NCI-H1694 (cell line): ENCODE measurements around the gene GAB2.

Experiments
- DNase-seq: peaks from one replicate; lab custom pipeline; 2025; lab: John Stamatoyannopoulos, UW

Gene GAB2

DNA sequence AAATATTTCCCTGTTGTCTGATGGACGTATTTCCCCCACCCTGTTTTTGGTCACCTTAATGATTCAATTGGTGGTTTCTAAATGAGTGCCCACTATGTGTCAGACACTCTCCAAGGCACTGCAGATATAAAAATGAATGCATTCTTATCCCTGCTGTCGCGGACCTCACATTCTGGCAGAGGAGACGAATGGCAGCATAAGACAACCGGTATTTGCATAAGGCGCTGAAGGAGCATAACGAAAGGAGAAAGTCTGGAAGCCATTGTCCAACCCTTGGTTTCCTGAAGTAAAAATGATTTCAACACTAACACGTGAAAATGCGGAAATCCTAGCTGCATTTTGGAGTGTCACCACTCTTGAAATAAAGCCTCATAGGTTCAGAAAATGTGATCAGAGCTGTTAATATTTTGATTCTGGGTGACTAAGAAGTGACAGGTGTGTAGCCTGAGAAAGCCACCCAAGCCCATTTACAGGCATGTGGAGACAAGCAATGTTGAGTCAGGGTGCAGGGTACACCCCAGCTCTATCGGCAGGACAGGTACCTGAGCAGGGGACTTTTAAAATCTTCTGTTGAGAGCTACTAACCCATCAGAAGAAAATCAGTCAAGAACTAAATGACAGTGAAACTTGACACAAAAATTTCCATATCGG is 10.1 kb upstream of the GAB2 start:
- DNase-seq: no peak

- no peak for DNase-seq
These were observed 9.2 kb upstream of the GAB2 start for GRCh38 chr11:78426845-78427244.

DNA sequence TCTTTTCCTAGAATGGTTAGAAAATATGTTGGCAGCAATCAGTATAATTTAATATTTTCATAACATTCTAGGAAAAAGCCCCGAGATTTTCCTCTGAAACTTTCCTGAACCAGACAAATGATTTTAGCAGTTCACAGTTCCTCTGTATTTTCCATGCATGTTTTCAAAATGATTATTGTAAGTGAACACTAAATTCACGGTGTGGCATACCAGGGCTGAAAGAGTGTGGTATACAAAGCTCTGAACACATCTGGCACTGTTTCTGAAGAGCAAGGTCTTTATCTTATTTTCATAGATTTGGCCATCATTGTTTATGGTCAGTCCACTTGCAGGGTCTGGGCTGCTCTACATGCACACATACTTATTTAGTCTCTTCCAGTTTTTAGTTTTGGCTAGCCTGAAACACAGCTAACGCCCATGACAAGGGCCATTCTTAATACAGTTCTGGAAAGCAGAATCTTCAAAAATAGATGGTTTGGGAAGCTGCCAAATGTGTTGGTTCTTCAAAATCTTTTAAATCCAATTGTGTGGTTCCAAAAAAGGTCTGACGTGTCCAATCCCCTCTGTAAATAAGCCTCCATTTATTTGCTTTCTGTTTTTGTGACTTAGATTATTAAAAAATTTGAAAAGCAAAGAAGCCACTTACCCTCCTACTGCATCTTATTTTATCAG is 7.9 kb upstream of the GAB2 start:
- no peak for DNase-seq

DNA sequence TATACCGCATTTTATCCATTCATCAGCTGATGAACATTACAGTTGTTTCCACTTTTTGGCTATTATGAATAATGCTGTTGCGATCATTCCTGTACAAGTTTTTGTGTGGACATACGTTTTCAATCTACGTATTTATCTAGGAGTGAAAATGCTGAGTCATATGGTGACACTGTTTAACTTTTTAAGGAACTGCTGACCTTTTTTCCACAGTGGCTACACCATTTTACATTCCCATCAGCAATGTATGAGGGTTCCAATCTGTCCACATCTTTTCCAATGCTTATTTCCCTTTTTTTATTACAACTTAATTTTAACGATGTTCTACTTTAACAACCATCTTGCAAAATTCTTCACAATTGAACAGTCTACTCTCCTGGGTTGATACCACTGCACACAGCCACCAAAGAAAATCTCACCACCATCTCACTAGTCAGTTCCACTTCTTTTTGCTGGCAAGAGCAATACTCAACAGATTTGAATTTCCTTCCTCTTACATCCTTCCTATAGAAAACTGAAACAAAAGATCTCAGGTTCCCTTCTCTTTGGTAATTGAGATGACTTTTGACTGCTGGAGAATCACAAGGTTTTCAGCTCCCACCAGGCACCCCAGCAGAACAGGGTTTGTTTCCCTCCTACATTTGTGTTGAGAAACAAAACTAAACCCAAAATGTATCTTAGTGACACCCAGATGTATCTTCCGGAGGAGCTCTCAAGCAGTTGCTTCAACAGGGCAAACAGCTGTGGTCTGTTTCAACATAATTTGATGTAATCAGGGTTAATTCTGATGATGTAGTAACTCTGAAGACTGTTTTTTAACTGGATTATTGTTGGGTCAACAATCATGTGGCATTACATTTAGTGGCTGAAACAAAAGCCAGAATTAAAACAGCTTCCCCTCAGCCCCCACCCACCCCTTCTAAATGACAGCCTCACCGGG is 7.0 kb upstream of the GAB2 start:
- no peak for DNase-seq

GRCh38 chr11:78423241-78423640 is 5.6 kb upstream of the GAB2 start:
- DNase-seq: no peak

GRCh38 chr11:78420796-78421209 is 3.2 kb upstream of the GAB2 start:
- no peak for DNase-seq

GRCh38 chr11:78420255-78420764 is 2.7 kb upstream of the GAB2 start:
- DNase-seq: peak; percentile 15

DNA sequence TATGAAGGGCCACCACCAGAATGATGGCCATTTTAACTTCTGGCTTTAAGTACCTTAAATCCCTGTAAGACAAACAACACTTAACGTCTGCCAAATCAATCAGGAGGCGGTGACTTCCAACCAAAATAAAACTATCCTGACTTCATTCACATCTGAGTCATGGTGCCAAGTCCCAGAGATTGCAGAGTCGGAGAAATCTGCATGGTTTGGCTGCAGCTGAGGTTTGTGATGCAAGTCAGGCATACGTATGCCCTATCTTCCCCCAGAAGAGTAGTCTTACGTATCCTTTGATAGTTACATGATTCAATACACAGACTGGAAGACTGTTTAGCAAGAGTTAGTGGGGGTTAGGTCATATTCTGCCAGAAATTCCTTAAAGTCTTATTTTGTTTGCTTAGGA is 1.7 kb upstream of the GAB2 start:
- DNase-seq: no peak

- no peak for DNase-seq
These were observed 1.1 kb upstream of the GAB2 start for GRCh38 chr11:78418584-78419211.

- DNase-seq: peak; percentile 42
These were observed 416 bp upstream of the GAB2 start for GRCh38 chr11:78417888-78418583.

- peak; percentile 36 for DNase-seq
These were observed 1.1 kb downstream of the GAB2 start for GRCh38 chr11:78416285-78417174.

- no peak for DNase-seq
These were observed 2.3 kb downstream of the GAB2 start for GRCh38 chr11:78415338-78415737.

DNA sequence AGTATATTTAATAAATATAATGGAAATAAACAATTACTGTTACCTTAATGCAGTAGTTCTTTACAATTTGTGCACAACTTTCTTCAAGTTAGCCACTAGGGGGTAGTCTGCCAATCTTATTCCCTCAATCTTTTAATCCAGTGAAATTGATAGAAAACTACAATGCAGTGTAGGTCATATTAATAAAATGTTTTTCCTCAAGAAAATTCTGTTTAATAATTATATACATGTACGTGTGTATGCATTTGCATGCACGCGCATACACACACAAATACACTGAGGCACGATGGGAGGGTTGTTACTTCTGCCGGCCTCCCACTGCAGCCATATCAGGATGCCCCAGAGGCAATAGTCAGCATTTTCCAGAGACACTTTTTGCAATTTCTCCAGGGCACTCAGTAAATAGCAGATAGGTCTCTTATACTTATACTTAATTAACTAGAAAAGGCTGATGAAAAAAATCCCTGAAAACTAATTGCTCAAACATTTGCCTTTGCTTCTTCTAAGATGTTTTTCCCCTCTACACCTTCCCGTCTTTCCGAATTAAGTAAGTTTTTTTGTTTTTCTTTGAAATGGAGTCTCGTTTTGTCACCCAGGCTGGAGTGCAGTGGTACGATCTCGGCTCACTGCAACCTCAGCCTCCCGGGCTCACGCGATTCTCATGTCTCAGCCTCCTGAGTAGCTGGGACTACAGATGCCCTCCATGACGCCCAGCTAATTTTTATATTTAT is 3.1 kb downstream of the GAB2 start:
- DNase-seq: no peak

GRCh38 chr11:78408619-78409018 is 9.0 kb downstream of the GAB2 start:
- no peak for DNase-seq

DNA sequence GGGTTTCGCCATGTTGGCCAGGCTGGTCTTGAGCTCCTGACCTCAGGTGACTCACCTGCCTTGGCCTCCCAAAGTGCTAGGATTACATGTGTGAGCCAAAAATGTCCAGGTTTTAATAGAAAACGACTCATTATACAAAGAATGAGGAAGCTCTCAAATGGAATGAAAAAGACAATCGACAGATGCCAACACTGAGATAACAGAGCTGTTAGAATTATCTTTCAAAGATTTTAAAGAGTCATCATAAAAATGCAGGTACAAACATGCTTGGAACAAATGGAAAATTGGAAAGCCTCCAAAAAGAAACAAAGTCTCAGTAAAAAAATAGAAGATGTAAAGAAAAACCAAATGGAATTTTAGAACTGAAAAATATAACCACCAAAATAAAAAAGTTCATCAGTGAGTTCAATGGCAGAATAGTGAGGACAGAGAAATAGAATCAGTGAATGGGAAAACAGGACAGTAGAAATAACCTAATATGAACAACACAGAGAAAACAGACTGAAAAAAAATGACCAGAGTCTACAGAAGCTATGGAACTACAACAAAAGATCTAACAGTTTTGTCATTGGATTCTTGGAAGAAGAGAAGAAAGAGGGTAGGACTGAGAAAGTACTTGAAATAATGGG is 10.9 kb downstream of the GAB2 start:
- DNase-seq: no peak

DNA sequence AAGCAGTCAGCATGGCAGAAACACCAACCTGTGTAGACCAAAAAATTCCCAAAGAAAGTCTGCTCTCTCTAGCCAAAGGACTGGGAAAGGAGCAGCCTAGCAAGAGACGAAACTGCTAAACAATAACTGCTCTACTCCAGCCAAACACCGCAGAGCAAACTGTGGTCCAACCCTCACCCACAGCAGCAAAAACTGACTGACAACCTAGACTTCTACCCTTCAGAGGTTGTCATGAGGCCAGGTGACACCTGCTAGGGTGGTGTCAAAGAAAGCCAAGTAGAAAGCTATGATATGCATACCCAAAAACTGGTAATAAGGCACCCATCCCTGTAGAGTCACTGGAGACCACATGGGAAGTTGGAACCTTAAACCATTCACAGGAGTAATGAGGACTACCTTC is 11.8 kb downstream of the GAB2 start:
- DNase-seq: no peak

DNA sequence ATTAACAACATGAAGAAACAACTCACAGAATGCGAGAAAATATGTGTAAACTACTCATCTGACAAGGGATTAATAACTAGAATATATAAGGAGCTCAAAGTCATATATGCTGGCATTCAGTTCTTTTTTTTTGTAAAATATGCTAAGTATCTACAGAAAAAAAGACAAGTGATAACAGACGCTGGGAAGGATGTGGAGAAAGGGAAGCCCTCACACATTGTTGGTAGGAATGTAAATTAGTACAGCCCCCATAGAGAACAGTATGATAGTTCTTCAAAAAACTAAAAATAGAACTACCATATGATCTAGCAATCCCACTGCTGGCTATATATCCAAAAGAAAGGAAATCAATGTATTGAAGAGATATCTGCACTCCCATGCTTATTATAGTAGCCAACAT is 13.8 kb downstream of the GAB2 start:
- DNase-seq: no peak

- DNase-seq: no peak
These were observed 14.8 kb downstream of the GAB2 start for GRCh38 chr11:78402847-78403246.

- DNase-seq: no peak
These were observed 16.9 kb downstream of the GAB2 start for GRCh38 chr11:78400702-78401101.
